Measurements from ENCODE around the gene COQ10A.
"Not testable (repeated sequence)": the region's sequence is repeated elsewhere in the genome, so short reads cannot be mapped to it uniquely, and the experiment has no call there.

Gene COQ10A

GRCh38 chr12:56243731-56244181, 23.0 kb upstream of the COQ10A start:
- DNase-seq (ENCODE audit: low read depth): no peak

DNA sequence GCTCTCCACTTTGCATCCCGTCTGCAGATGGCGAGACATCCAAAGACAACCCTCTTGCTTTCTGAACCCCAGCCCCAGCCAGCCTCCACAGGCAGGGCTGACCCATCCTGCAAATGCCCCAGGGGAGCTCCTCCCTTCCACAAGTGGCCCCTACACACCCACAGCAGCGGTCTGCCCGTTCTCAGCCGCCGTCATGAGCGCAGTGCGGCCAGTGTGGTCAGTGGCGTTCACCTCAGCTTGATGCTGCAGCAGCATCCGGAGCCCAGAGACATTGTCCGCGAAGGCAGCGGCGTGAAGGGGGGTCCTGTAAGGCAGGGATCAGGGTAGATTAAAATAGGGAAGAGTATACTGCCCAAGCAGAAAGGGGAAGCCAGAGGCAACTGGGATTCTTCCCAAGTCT, 22.2 kb upstream of the COQ10A start:
- no peak for DNase-seq (ENCODE audit: low read depth)

DNA sequence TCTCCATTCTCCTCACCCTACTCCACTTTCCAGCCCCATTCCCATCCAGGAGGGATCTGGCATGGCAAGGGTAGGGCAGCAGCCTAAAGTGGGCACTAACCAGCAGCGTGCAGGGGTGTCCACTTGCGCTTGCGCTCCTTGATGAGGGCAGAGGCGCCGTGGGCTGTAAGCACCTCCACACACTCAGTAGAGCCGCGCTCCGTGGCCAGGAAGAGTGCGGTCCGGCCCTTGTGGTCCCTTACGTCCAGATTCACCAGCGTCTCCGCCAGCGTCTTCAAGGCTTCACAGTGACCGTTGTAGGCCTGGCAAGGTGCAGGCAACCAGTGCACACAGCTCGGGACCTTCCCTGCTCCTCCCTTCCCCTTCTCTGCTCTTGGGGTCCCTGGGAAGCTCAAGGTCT, 18.8 kb upstream of the COQ10A start:
- no peak for DNase-seq (ENCODE audit: low read depth)

DNA sequence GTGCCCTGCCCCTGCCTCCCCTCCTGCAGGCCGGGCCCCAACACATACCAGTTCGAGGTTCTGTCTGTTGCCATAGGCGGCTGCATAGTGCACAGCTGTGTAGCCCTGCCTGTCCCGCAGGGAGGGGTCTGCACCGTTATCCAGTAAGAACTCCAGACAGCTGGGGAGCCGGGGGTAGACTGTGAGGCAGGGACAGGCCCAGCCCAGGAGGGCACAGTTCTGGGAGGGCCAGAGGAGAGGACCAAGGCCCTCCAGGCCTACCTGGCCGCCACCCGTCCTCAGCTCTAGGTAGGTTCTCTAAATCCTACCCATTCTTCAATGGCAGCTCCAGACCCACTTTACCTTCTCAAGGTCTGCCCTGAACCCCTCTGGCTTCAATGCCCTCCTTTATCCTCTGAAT, 18.0 kb upstream of the COQ10A start:
- no peak for DNase-seq (ENCODE audit: low read depth)

DNA sequence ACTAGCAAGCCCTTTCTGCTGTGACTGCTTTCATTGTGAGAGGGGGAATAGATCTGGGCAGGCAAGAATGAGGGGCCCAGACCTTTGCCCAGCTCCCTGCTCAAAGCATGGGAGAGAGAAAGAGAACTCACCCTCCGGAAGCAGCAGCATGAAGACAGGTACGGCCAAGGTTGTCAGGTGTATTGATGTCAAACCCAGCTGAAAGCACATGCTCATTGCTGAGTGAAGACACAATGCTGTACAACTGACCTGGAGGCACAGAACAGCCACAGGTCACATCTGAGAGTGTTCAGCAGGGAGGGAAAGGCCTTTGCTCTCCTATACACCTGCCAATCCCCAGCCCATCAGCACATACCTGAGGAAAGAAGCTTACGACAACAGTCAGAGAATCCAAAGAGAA, 14.1 kb upstream of the COQ10A start:
- DNase-seq (ENCODE audit: low read depth): no peak

GRCh38 chr12:56253091-56253490, 13.7 kb upstream of the COQ10A start:
- no peak for DNase-seq (ENCODE audit: low read depth)

DNA sequence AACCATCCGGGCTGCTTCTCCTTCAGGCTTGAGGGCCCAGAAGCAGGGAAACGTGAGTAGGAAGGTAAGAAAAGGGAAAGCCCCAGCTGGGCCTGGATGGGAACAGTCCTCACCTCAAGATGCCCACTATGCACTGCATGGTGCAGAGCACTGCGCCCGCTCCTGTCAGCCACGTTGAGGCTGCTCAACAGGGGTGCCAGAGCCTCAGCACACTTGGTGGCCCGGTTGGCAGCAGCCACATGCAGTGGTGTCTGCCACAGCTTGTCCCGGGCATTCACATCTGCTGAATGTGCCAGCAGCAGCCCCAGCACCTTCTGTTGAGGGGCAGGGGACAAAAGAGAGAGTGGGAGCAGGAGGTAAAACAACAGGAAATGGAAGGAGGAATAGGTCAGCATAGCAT, 11.1 kb upstream of the COQ10A start:
- DNase-seq (ENCODE audit: low read depth): no peak

DNA sequence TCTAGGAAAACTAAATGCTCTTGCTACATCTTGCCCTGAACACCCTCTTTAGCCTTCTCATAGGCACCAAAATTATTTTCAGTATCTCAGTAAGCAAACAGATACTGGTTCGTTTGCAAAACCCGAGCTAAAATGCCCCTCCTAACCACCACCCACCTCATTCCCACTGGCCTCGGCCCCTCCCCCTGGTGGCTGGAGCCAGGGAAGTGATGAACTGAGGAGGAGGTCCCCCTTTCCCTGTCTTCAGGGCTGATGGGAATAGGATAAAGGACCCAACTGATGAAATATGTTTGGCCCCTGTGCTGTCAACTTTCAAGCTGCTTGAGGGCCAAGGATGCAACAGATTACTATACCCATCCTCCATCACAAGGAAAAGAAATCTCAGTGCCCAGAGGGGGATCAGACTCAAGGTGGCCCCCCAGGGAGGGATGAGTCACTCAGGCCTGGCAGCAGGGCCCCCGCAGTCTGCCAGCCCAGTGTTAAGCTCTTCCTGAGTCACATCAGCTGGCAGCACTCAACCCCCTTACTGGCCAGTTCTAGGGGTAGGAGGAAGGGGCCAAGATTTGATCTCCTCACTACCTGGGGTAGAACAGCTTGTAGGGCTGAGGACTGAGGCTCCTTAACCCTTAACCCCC, 10.3 kb upstream of the COQ10A start:
- no peak for DNase-seq (ENCODE audit: low read depth)

DNA sequence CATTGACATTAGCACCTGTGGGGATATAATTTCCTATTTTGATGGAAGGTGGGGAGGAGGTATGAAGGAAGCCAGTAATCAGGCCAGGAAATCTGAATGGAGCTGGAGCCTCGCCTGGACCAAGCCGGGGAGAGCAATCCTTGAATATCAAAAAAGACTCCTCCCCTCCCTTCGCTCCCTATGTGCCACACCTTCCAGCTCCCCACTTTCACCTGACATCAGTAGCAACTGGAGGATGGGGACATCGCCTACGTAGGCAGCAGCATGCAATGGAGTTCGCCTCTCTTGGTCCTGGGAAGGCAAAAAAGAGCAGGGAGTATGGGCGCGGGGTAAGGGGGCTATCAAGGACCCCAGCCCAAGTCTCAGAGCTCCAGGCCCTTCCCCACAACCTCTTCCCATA, 9.7 kb upstream of the COQ10A start:
- no peak for DNase-seq (ENCODE audit: low read depth)

DNA sequence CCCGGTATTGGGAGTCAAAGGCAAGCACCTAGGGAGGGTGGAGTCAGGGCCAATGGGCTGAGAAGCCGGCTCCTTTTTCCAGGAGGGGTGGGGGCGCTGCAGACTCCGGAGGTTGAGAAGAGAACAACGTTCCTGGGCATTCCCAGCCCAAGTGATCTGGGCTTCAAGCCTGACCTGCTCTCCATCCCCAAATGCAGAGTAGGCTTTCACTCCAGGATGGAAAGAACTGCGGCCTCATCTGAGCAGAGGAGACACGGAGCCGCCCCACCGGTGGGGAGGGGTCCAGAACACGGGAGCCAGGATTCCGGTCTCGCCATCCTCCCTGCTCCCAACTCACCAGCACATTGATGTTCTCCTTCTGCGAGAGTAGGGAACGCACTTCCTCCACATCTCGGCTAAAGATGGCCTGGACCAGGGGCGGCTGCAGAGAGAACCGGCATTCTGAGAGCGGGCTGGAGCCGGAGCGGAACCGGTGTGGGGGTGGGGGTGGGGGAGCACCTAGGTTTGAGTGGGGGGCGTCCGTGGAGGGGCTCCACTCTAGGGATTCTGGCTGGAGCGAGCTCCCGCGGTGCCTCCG, 9.2 kb upstream of the COQ10A start:
- no peak for DNase-seq (ENCODE audit: low read depth)

DNA sequence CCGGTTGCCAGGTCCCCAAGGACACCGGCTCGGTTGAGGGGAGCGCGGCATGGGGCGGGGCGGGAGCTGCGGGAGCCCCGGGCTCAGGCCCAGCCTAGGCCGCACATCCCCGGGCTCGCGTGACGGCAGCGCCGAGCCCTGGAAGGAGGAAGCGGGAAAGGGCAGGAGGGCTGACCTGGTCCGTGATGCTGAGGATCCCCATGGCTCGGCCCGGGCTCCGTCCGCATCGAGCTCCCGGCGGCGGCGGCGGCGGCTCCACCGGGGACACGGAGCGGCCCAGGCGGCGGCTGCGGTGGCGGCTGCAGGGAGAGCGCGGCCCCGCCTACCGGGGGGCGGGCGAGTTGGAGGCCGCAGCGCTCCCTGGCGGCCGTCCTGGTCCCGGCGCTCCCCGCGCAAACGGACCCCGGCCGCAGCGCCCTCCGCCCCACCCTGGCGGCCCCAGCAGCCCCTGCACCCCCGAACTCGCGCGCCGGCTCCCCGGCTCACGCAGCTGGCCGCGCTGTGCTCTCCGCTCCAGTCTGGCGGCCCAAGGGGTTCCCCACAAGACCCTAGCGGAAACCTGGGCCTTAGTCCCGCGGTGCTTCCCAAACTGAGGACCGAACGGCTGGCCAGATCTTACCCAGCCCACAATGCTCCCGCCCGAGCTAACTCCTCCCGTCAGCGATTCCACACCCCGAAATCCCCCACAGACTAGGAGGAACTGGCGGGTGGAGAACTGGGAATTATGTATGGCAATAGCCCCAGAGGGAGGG, 8.5 kb upstream of the COQ10A start, which contains the start of gene ANKRD52:
Gene ANKRD52 (minus strand): TSS at position 317 of the 752 bp plus-strand sequence. CDS start 115 bp downstream, at position 202.
- peak; percentile 57 for DNase-seq (ENCODE audit: low read depth)

- no peak for DNase-seq (ENCODE audit: low read depth)
Measured at GRCh38 chr12:56258820-56259183, 7.9 kb upstream of the COQ10A start.

- no peak for DNase-seq (ENCODE audit: low read depth)
Measured at GRCh38 chr12:56260380-56260779, 6.4 kb upstream of the COQ10A start.

- DNase-seq (ENCODE audit: low read depth): no peak
Measured at GRCh38 chr12:56260921-56261320, 5.8 kb upstream of the COQ10A start.

DNA sequence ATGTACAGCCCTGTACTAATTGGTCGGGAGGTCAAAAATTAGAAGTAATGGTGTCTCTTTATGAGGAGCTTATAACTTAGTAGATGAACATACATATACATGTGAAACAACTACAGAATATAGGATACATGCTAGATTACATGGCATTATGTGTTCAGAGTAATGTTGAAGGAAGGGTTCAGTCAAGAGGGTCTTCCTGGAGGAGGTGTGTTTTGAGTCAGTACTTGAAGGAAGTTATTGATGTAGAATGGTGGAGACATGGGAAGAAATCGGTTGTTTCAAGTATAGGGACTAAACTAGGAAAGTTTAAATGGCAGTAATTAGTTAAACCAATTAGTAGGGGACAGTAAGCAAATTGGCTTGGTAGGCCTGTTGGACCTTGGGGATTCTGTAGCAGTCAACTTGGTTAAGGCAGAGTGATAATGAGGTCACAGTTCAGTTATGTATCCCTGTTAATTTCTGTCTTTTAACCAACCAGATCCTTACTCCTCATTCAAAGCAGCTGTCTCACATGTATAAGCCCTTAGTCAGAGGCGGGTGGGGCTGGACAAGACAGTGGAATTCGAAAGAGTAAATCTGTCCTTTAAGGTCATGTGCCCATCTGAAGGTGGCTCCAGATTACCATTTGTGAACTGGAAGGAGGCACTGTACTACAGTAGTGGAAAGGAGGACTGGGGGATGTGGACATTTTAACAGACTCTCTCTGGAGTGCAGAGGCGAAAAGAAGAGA, 5.1 kb upstream of the COQ10A start:
- DNase-seq (ENCODE audit: low read depth): no peak

- DNase-seq (ENCODE audit: low read depth): not testable (repeated sequence)
Measured at GRCh38 chr12:56262955-56263354, 3.8 kb upstream of the COQ10A start.

DNA sequence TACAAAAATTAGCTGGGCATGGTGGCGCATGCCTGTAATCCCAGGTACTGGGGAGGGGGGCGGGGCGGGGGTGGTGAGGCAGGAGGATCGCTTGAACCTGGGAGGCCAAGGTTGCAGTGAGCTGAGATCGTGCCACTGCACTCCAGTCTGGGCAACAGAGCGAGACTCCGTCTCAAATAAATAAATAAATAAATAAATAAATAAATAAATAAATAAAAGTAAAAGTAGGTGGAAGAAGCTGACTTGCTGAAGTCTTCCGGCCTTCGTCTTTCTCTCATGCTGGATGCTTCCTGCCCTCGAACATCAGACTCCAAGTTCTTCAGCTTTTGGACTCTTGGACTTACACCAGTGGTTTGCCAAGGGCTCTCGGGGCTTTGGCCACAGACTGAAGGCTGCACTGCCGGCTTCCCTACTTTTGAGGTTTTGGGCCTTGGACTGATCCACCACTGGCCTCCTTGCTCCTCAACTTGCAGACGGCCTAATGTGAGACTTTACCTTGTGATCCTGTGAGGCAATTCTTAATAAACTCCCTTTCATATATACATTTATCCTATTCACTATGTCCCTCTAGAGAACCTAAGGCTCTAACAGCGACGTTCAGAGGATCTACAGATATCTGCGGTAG, 562 bp upstream of the COQ10A start:
- DNase-seq (ENCODE audit: low read depth): not testable (repeated sequence)

DNA sequence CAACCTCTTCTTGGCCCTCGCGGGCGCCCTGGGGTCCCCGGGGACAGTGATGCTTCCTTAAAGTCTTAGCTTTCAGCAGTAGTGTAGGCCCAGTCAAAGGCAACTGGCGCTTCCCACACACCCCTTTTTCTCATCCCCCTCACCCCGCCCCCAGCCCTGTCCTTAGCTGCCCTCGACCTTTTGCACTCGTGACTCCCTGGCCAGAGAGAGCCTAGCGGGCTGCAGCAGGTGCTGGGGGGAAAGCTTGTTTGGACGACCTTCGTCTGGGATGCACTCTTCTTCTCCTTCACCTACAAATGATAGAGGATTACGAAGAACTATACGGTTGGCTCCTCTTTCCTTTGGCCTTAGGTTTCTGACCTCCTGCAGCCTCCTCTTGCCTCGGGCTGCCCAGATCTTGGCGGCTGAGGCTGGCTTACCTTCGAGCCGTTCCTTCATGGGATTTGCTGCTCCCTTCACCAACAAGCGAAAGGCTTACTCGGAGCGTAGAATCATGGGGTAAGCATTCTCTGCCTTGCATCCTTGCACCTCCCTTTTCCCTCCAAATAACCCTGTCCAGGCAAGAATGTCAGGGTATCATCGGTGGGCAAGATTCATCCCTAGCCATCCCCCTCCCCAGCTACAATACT, 815 bp downstream of the COQ10A start:
- no peak for DNase-seq (ENCODE audit: low read depth)

DNA sequence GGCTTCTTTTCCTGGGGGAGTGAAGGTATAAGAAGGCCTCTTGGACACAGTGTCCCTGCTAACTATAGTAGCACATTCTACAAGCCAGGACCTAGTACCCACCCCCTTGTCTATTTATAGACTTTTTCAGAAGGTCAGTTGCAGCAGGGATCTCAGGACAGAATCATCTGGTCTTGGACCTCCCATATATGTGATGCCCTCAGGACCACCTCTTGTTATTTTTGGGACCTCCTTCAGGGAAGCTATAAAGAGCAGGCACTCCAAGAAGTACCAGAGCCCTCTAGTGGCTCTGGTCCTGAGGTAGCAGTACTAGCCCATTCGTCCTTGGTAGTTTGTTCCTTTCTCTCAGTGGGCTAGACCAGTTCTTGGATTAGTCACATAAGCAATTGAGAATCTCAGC, 4.3 kb downstream of the COQ10A start:
- no peak for DNase-seq (ENCODE audit: low read depth)

GRCh38 chr12:56272468-56272867, 5.7 kb downstream of the COQ10A start:
- DNase-seq (ENCODE audit: low read depth): not testable (repeated sequence)

- no peak for DNase-seq (ENCODE audit: low read depth)
Measured at GRCh38 chr12:56274299-56274698, 7.6 kb downstream of the COQ10A start.

DNA sequence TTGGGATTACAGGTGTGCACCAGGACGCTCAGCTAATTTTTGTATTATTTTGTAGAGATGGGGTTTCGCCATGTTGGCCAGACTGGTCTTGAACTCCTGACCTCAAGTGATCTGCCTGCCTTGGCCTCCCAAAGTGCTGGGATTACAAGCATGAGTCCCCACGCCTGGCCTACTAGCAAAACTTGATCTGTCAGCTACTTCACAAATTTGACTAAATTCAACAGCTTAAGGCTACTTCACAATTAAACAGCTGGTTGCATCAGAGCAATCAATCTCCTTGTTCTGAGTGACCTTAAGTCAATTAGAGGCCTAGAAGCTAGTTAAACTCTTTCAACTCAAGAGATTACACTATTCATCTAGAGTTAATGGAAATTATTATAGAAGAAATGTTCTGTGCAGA, 12.2 kb downstream of the COQ10A start:
- DNase-seq (ENCODE audit: low read depth): no peak

All from stimulated activated CD8-positive, alpha-beta memory T cell treated with anti-CD3 and anti-CD28 coated beads, Interleukin-15, amount 100 ng/mL, for 24 hours (primary cell).